K562 (cell line): ENCODE data around the gene BBLN. TPM values are rescaled to one million over a fixed set of nuclear protein-coding genes. Genes with fewer than 3 reads are reported as not detected.
A peak's percentile ranks its signal among the peaks of the same experiment; 100 is the strongest.

Experiments used
- BRCA1 ChIP-seq, 2 experiments: fragments of 450-650 bp in 1 of 2; sonication (generic) in 1 of 2; formaldehyde crosslinking in 1 of 2; IDR thresholded peaks; 2 replicates each; pipeline versions ENCODE4 v1.5.0 to v1.6.1; 2017 to 2020; ENCODE audit warnings: mild to moderate bottlenecking in 1 of 2, missing genetic modification reagents in 1 of 2
- CHD4 ChIP-seq: fragments of 200-600 bp; sonication (generic); IDR thresholded peaks from 3 replicates; pipeline ENCODE4 v1.6.1; 2012; ENCODE audit warnings: low read depth, mild to moderate bottlenecking, mixed read lengths, low read length, inconsistent platforms; ENCODE audit not compliant: insufficient read depth, insufficient replicate concordance, poor library complexity, severe bottlenecking
- CTBP1 ChIP-seq: fragments of 450-650 bp; IDR thresholded peaks from 2 replicates; pipeline ENCODE4 v1.6.1; 2016; ENCODE audit warnings: borderline replicate concordance
- CXXC5 ChIP-seq: fragments of 250-450 bp; sonication (Bioruptor Pico); IDR thresholded peaks from 2 replicates; pipeline ENCODE4 v1.8.0; 2022; ENCODE audit warnings: inconsistent platforms, mild to moderate bottlenecking, moderate library complexity
- DDX20 ChIP-seq: fragments of 450-650 bp; IDR thresholded peaks from 2 replicates; pipeline ENCODE4 v1.6.1; 2016; ENCODE audit warnings: missing genetic modification characterization, low read depth, mild to moderate bottlenecking, missing compliant biosample characterization, moderate library complexity
- DMBX1 ChIP-seq: fragments of 250-450 bp; sonication (Bioruptor Pico); IDR thresholded peaks from 2 replicates; pipeline ENCODE4 v1.8.0; 2022; ENCODE audit warnings: inconsistent platforms, mild to moderate bottlenecking, moderate library complexity, borderline replicate concordance
- HNRNPLL ChIP-seq: fragments of 200-400 bp; formaldehyde crosslinking; IDR thresholded peaks from 2 replicates; pipeline ENCODE4 v1.6.1; 2017; ENCODE audit warnings: low read length, low read depth, mild to moderate bottlenecking; ENCODE audit not compliant: poor library complexity, severe bottlenecking
- JUN ChIP-seq, 2 experiments: sonication (generic) in 1 of 2; formaldehyde crosslinking in 1 of 2; IDR thresholded peaks; 2 replicates each; pipeline versions ENCODE4 v1.6.1 to v1.8.0; 2012 to 2022; ENCODE audit warnings: borderline replicate concordance in 2 of 2, mild to moderate bottlenecking in 2 of 2, improper control_type of control experiment in 1 of 2, low read depth in 1 of 2, low read length in 1 of 2, missing genetic modification reagents in 1 of 2
- KDM5B ChIP-seq: fragments of 200-600 bp; sonication (generic); IDR thresholded peaks from 2 replicates; pipeline ENCODE4 v1.6.1; 2012; ENCODE audit warnings: low read depth, mild to moderate bottlenecking, moderate library complexity, low read length, control low read depth, inconsistent platforms; ENCODE audit not compliant: insufficient replicate concordance
- MAFF ChIP-seq: IDR thresholded peaks from 2 replicates; pipeline ENCODE4 v1.6.1; 2012; ENCODE audit warnings: low read length, improper control_type of control experiment
- MXD1 ChIP-seq: fragments of 250-450 bp; sonication (Bioruptor Pico); IDR thresholded peaks from 2 replicates; pipeline ENCODE4 v1.8.0; 2021; ENCODE audit warnings: borderline replicate concordance, mild to moderate bottlenecking, moderate library complexity; ENCODE audit not compliant: poor library complexity, severe bottlenecking
- POLR2H ChIP-seq: IDR thresholded peaks from 2 replicates; pipeline ENCODE4 v1.6.1; 2016; ENCODE audit warnings: missing genetic modification characterization, low read depth, mild to moderate bottlenecking, control low read depth, missing compliant biosample characterization, moderate library complexity
- PTBP1 ChIP-seq: fragments of 200-400 bp; formaldehyde crosslinking; IDR thresholded peaks from 2 replicates; pipeline ENCODE4 v1.6.1; 2017; ENCODE audit warnings: low read depth, low read length
- SFPQ ChIP-seq: fragments of 200-400 bp; formaldehyde crosslinking; IDR thresholded peaks from 2 replicates; pipeline ENCODE4 v1.6.1; 2017; ENCODE audit warnings: mild to moderate bottlenecking, low read depth, low read length, moderate library complexity
- SP1 ChIP-seq: sonication (generic); formaldehyde crosslinking; IDR thresholded peaks from 2 replicates; pipeline ENCODE4 v1.8.1; 2022; ENCODE audit warnings: mild to moderate bottlenecking, missing genetic modification reagents
- TBP ChIP-seq: optimal IDR thresholded peaks from 2 replicates; pipeline ENCODE3; 2011; ENCODE audit warnings: low read depth, low read length, improper control_type of control experiment
- U2AF1 ChIP-seq: fragments of 200-400 bp; formaldehyde crosslinking; optimal IDR thresholded peaks from 2 replicates; pipeline ENCODE3; 2017; ENCODE audit warnings: mild to moderate bottlenecking, low read depth, low read length, moderate library complexity
- ZFP1 ChIP-seq: fragments of 450-650 bp; formaldehyde crosslinking; IDR thresholded peaks from 2 replicates; pipeline ENCODE4 v1.4.0; 2020; ENCODE audit warnings: mild to moderate bottlenecking, mixed read lengths
- ZNF277 ChIP-seq: fragments of 250-450 bp; sonication (Bioruptor Pico); IDR thresholded peaks from 2 replicates; pipeline ENCODE4 v1.8.0; 2022; ENCODE audit warnings: inconsistent platforms, mild to moderate bottlenecking, moderate library complexity, borderline replicate concordance
- ZNF395 ChIP-seq: fragments of 200-800 bp; sonication (Bioruptor generic); IDR thresholded peaks from 2 replicates; pipeline ENCODE4 v1.6.1; 2017; ENCODE audit warnings: missing genetic modification characterization, missing compliant biosample characterization
- polyA plus RNA-seq, 8 experiments: library from polyadenylated mRNA; depleted of rRNA in 4 of 8; stranded (reverse) in 5 of 8; unstranded in 3 of 8; fragments of >200 nt; fragmentation: Nextera tagmentation in 2 of 8; fragmentation: Illumina TruSeq in 1 of 8; extraction: Ambion mirVana in 2 of 8; extraction: Trizol in 1 of 8; gene quantifications; 2 replicates each; pipeline versions ENCODE4 v1.2.1 to v1.2.3, GENCODE V29; 2011 to 2014; ENCODE audit warnings: inconsistent platforms in 1 of 8, missing spikeins in 1 of 8
- total RNA-seq, 7 experiments: library from RNA; depleted of rRNA in 6 of 7; stranded (reverse); fragments of >200 nt in 6 of 7; fragmentation: Illumina TruSeq in 2 of 7; extraction: Trizol in 2 of 7; gene quantifications; 2 replicates each; pipeline versions ENCODE4 v1.2.1 to v1.2.3, GENCODE V29; 2011 to 2021; ENCODE audit warnings: low replicate concordance in 1 of 7

BBLN gene
- total and polyA plus RNA-seq, 9 of the 15 experiments (the other 6 are each of a cell fraction or from before 2014, with no cell fraction given) = 4.2 to 331 (median 87.1) TPM

GRCh38 chr9:128127568-128127989 is 32.5 kb upstream of the BBLN start, which contains the start of gene PTGES2 (continued):
- TF ChIP-seq CXXC5 (peak; percentile 81), MXD1 (CRISPR knock-in tag) (peak; percentile 49), MAFF (no peak), JUN (IDR thresholded peaks at IDR 0.05; ENCODE audit: borderline replicate concordance, low read depth, low read length) (no peak), JUN (CRISPR knock-in tag; IDR thresholded peaks at IDR 0.05; ENCODE audit: borderline replicate concordance) (no peak), ZFP1 (no peak), CTBP1 (peak; percentile 73; the same call in 1 of the 2 replicates), DMBX1 (no peak), ZNF277 (CRISPR knock-in tag) (no peak), PTBP1 (0 out of 2 replicates have a peak, but pooled peaks have one; percentile 15), TBP (peak; percentile 57), HNRNPLL (peak; percentile 4), KDM5B (peak; percentile 56), SFPQ (no peak), CHD4 (no peak), ZNF395 (CRISPR knock-in tag) (peak; percentile 79), SP1 (CRISPR knock-in tag) (no peak), BRCA1 (IDR thresholded peaks at IDR 0.05) (no peak), BRCA1 (CRISPR knock-in tag; IDR thresholded peaks at IDR 0.05) (peak; percentile 69; the same call in 1 of the 2 replicates), DDX20 (no peak), POLR2H (no peak), U2AF1 (peak; percentile 55)
